NCI-H1048 (cell line): ENCODE results near the gene PNPLA4.

Experiments
- DNase-seq: peaks from one replicate; lab custom pipeline; 2025; lab: John Stamatoyannopoulos, UW

Gene PNPLA4

GRCh38 chrX:7852166-7852565 is 75.0 kb downstream of the PNPLA4 start:
- no peak for DNase-seq
